Measurements from ENCODE around the gene AMIGO3. TPM values are rescaled to one million over a fixed set of nuclear protein-coding genes. Genes with fewer than 3 reads are reported as not detected.

AMIGO3 gene
- total and polyA plus RNA-seq, 9 donors = 0.22 to 2.0 (median 0.34) TPM; not detected in 4

DNA sequence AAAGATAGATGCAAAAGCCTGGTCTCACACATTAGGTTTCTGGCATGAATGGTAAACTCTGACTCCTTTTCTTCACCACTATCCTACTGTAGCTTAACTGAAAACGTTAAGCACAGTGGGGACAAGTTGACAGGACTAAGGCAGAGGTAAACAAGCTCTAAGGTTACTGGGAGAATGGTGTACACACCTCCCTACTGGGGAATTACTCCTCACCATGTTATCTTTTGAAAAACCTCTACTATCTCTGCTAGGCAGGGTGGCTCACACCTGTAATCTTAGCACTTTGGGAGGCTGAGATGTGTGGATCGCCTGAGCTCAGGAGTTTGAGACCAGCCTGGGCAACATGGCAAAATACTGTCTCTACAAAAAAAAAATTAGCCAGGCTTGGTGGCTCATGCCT, 37.7 kb upstream of the AMIGO3 start:
- intact Hi-C loops (cut with DNase I) = no loop called here
- Histone ChIP-seq H3K9me3 (no peaks in the 10 kb centered on the region), H3K4me3 (no peak overlapping the region), H3K27ac (no peak overlapping the region), H3K4me1 (ENCODE audit: insufficient read depth) (peaks cover 11% of the 10 kb centered on the region), H3K36me3 (no peaks in the 10 kb centered on the region), H3K27me3 (no peaks in the 10 kb centered on the region)
- TF ChIP-seq, protein P1, sequence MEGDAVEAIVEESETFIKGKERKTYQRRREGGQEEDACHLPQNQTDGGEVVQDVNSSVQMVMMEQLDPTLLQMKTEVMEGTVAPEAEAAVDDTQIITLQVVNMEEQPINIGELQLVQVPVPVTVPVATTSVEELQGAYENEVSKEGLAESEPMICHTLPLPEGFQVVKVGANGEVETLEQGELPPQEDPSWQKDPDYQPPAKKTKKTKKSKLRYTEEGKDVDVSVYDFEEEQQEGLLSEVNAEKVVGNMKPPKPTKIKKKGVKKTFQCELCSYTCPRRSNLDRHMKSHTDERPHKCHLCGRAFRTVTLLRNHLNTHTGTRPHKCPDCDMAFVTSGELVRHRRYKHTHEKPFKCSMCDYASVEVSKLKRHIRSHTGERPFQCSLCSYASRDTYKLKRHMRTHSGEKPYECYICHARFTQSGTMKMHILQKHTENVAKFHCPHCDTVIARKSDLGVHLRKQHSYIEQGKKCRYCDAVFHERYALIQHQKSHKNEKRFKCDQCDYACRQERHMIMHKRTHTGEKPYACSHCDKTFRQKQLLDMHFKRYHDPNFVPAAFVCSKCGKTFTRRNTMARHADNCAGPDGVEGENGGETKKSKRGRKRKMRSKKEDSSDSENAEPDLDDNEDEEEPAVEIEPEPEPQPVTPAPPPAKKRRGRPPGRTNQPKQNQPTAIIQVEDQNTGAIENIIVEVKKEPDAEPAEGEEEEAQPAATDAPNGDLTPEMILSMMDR (IDR thresholded peaks at IDR 0.05) = no peak
- TF ChIP-seq EP300 (IDR thresholded peaks at IDR 0.05) (no peak), POLR2A (IDR thresholded peaks at IDR 0.05) (no peak)
- WGBS, 3 donors = 64 to 80% (median 67%) methylated on average over 2 of the region's 2 CpGs
- no peak for DNase-seq

DNA sequence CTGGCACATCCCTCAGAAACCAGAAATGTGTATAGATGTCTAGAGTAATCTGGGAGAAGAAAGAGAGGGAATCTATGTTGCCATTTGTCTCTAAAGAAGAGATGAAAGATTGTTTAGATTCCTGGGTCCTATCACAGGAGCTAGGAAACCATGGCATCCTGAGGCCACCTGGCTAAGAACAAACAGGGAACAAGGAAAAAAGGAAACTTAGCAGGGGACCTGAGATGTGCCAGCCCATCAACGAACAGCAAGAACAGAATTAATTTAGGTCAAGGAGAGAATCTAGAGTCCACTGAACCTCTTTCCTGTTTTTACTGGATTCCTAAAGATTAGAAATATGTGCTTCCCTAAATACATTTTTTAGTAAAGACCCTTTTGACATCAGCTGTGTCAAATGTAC, 36.6 kb upstream of the AMIGO3 start:
- Histone ChIP-seq H3K4me3 (no peak overlapping the region), H3K27ac (no peak overlapping the region), H3K36me3 (no peaks in the 10 kb centered on the region), H3K9me3 (no peaks in the 10 kb centered on the region), H3K4me1 (ENCODE audit: insufficient read depth) (peaks cover 11% of the 10 kb centered on the region), H3K27me3 (no peaks in the 10 kb centered on the region)
- no peak for DNase-seq
- intact Hi-C loops (cut with DNase I) = no loop called here
- no peak for TF ChIP-seq POLR2A (IDR thresholded peaks at IDR 0.05)
- TF ChIP-seq, protein P1 (IDR thresholded peaks at IDR 0.05) = no peak
- TF ChIP-seq EP300 (IDR thresholded peaks at IDR 0.05) = no peak
- 0 to 29% (median 7%) methylated on average over 1 of the region's 1 CpG for WGBS, 3 donors

DNA sequence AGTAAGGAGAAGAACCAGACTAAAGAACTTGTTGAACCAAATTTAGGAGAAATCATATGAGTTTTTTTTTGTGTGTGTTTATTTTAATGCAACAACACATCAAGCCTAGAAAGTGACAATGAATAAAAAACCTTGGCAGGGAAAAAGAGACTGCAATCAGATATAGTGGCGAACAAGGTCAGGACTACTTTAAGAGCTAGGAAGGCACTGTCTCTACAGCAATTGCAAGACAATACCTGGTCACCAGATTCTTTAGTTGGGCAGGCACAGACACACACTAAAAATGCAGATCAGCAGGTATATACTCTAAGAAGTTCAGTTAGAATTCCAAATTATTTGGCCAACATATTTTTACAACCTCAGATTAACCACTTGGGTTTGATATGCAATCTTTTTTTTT, 35.1 kb upstream of the AMIGO3 start:
- H3K36me3 ChIP-seq = no peaks in the 10 kb centered on the region
- intact Hi-C loops (cut with DNase I) = no loop called here
- TF ChIP-seq, protein P1 (IDR thresholded peaks at IDR 0.05) = no peak
- TF ChIP-seq EP300 (IDR thresholded peaks at IDR 0.05) = no peak
- TF ChIP-seq POLR2A (IDR thresholded peaks at IDR 0.05) = no peak
- no peaks in the 10 kb centered on the region for H3K27me3 ChIP-seq
- 88 to 98% (median 92%) methylated on average over 1 of the region's 1 CpG for WGBS, 3 donors
- H3K9me3 ChIP-seq = no peaks in the 10 kb centered on the region
- H3K27ac ChIP-seq = no peak overlapping the region
- peaks cover 15% of the 10 kb centered on the region for H3K4me1 ChIP-seq (ENCODE audit: insufficient read depth)
- no peak overlapping the region for H3K4me3 ChIP-seq
- no peak for DNase-seq

DNA sequence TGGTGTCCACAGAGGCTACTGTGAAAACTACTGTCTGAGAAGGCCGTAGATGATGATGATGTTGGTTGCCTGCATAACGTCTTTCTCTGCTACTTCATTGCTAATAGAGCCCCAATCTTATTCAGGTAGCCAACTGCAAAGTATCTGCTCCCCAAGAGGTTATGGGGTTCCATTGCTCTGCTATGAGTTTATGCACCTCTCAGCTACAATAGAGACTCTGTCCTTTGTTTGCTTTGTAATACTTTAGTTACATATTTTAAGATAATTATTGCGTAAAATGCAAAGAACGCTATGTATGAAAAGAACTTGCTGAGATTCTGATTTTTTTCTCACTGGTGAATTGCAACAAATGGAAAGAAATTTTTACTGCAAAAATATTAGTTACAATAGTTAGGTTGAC, 32.0 kb upstream of the AMIGO3 start:
- peaks cover 15% of the 10 kb centered on the region for H3K4me1 ChIP-seq (ENCODE audit: insufficient read depth)
- H3K27me3 ChIP-seq = no peaks in the 10 kb centered on the region
- no peak for DNase-seq
- H3K36me3 ChIP-seq = no peaks in the 10 kb centered on the region
- H3K27ac ChIP-seq = no peak overlapping the region
- intact Hi-C loops (cut with DNase I) = no loop called here
- WGBS, 3 donors = 53 to 74% (median 56%) methylated on average over 4 of the region's 4 CpGs
- no peak overlapping the region for H3K4me3 ChIP-seq
- TF ChIP-seq, protein P1 (IDR thresholded peaks at IDR 0.05) = no peak
- TF ChIP-seq POLR2A (IDR thresholded peaks at IDR 0.05) (no peak), EP300 (IDR thresholded peaks at IDR 0.05) (no peak)
- H3K9me3 ChIP-seq = no peaks in the 10 kb centered on the region
